PC-3 (cell line): ENCODE results near the gene GALK2. TPM values are rescaled to one million over a fixed set of nuclear protein-coding genes. Genes with fewer than 3 reads are reported as not detected.

Source experiments
- ATAC-seq: fragments of 200-7000 bp; cut with Tn5 transposase; 2 replicates; pipeline ENCODE4 v1.9.1; 2020; ENCODE audit warnings: mild to moderate bottlenecking, moderate library complexity
- BruUV-seq: library from RNA; stranded (reverse); fragments of 400-500 nt; replicated peaks from 2 replicates; lab custom pipeline; 2021; lab: Mats Ljungman, UMichigan
- CTCF ChIA-PET: fragments of 300-600 bp; sonication (Branson Sonifier 250); formaldehyde crosslinking; loops from one replicate; lab custom pipeline; 2022; ENCODE audit warnings: antibody characterized with exemption; lab: Charles Lee
- POLR2A ChIA-PET: fragments of 300-600 bp; sonication (Branson Sonifier 250); formaldehyde crosslinking; loops from one replicate; lab custom pipeline; 2022; ENCODE audit warnings: antibody characterized with exemption; ENCODE audit not compliant: unreplicated experiment; lab: Charles Lee
- DNase-seq: peaks from one replicate; pipeline ENCODE4 v3.0.0-alpha.2; 2015
- H2AFZ ChIP-seq: fragments of 300-600 bp; sonication (generic); 2 replicates; pipeline ENCODE4 v1.6.0; 2016; ENCODE audit warnings: antibody characterized with exemption, low read length
- H3F3A ChIP-seq: fragments of 300-600 bp; sonication (generic); one replicate; pipeline ENCODE4 v1.6.0; 2017; ENCODE audit warnings: antibody characterized with exemption, low read length, control low read depth, mild to moderate bottlenecking; ENCODE audit not compliant: unreplicated experiment
- H3K27ac ChIP-seq: fragments of 300-600 bp; sonication (generic); 2 replicates; pipeline ENCODE4 v1.5.1; 2016; ENCODE audit warnings: mild to moderate bottlenecking, low read length
- H3K27me3 ChIP-seq: fragments of 300-600 bp; sonication (generic); 2 replicates; pipeline ENCODE4 v1.6.1; 2016; ENCODE audit warnings: low read length, mixed read lengths
- H3K36me3 ChIP-seq: fragments of 300-600 bp; sonication (generic); 2 replicates; pipeline ENCODE4 v1.6.1; 2016; ENCODE audit warnings: low read depth, mixed run types, low read length, mixed read lengths
- H3K4me1 ChIP-seq: fragments of 300-600 bp; sonication (generic); 2 replicates; pipeline ENCODE4 v1.5.1; 2016; ENCODE audit warnings: low read length; ENCODE audit not compliant: insufficient read depth
- H3K4me2 ChIP-seq: fragments of 300-600 bp; sonication (generic); 2 replicates; pipeline ENCODE4 v1.6.0; 2016; ENCODE audit warnings: low read length
- H3K4me3 ChIP-seq: fragments of 300-600 bp; sonication (generic); 2 replicates; pipeline ENCODE4 v1.5.1; 2016; ENCODE audit warnings: mild to moderate bottlenecking, low read length, mixed read lengths
- H3K79me2 ChIP-seq: fragments of 300-600 bp; sonication (generic); 2 replicates; pipeline ENCODE4 v1.6.1; 2017; ENCODE audit warnings: low read length, mixed read lengths
- H3K9ac ChIP-seq: fragments of 300-600 bp; sonication (generic); 2 replicates; pipeline ENCODE4 v1.6.0; 2016; ENCODE audit warnings: mild to moderate bottlenecking, low read length
- H3K9me2 ChIP-seq: fragments of 300-600 bp; sonication (generic); replicated peaks from 2 replicates; pipeline ENCODE4 v1.6.1; 2016; ENCODE audit warnings: mixed run types, low read length, mixed read lengths
- H3K9me3 ChIP-seq: fragments of 300-600 bp; sonication (generic); 2 replicates; pipeline ENCODE4 v1.6.1; 2016; ENCODE audit warnings: low read length, mixed read lengths
- H4K20me1 ChIP-seq: fragments of 300-600 bp; sonication (generic); 2 replicates; pipeline ENCODE4 v1.6.1; 2016; ENCODE audit warnings: low read length, mixed read lengths
- EZH2 ChIP-seq: fragments of 300-600 bp; sonication (generic); IDR thresholded peaks from one replicate; pipeline ENCODE4 v1.6.1; 2017; ENCODE audit warnings: antibody characterized with exemption, mild to moderate bottlenecking, low read length; ENCODE audit not compliant: unreplicated experiment
- EZH2phosphoT487 ChIP-seq: fragments of 300-600 bp; sonication (generic); IDR thresholded peaks from 2 replicates; pipeline ENCODE4 v1.6.1; 2018; ENCODE audit warnings: mild to moderate bottlenecking, antibody characterized with exemption, low read length, borderline replicate concordance
- intact Hi-C: fragments of 100-400 bp; cut with micrococcal nuclease; formaldehyde crosslinking; loops from 2 replicates; pipeline ENCODE4 v1.9.0; 2023
- total RNA-seq: library from RNA; depleted of rRNA; stranded (reverse); fragments of >200 nt; gene quantifications from 2 replicates; pipeline ENCODE4 v1.2.3, GENCODE V29; 2014
- TF ChIP-seq, protein P1 (sequence below): fragments of 300-600 bp; sonication (generic); conservative IDR thresholded peaks from 2 replicates; pipeline ENCODE4 v1.5.1; 2017; ENCODE audit warnings: antibody characterized with exemption, low read depth, mild to moderate bottlenecking, low read length

Gene GALK2
- total RNA-seq, 1 experiment from 2014 or later, result 27.2 TPM

DNA sequence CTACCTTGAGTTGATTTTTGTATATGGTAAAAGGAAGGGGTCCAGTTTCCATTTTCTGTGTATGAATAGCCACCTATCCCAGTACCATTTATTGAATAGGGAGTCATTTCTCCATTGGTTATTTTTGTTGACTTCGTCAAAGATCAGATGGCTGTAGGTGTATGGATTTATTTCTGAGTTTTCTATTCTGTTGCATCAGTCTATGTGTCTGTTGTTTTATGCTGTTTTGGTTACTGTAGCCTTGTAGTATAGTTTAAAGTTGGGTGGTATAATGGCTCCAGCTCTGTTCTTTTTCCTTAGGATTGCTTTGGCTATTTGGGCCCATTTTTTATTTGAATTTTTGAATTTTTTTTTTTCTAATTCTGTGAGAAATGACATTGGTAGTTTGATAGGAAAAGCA, 127.5 kb downstream of the GALK2 start:
- no peaks in the 10 kb centered on the region for H3K27me3 ChIP-seq
- no peak overlapping the region for H3K27ac ChIP-seq
- ATAC-seq (no peak), DNase-seq (no peak)
- H2AFZ ChIP-seq, result no peak overlapping the region
- CTCF ChIA-PET, result no interaction called here
- H3K9me2 ChIP-seq, result no peaks in the 10 kb centered on the region
- no peaks in the 10 kb centered on the region for H4K20me1 ChIP-seq
- TF ChIP-seq EZH2 (no peak), EZH2phosphoT487 (no peak)
- TF ChIP-seq, protein P1, sequence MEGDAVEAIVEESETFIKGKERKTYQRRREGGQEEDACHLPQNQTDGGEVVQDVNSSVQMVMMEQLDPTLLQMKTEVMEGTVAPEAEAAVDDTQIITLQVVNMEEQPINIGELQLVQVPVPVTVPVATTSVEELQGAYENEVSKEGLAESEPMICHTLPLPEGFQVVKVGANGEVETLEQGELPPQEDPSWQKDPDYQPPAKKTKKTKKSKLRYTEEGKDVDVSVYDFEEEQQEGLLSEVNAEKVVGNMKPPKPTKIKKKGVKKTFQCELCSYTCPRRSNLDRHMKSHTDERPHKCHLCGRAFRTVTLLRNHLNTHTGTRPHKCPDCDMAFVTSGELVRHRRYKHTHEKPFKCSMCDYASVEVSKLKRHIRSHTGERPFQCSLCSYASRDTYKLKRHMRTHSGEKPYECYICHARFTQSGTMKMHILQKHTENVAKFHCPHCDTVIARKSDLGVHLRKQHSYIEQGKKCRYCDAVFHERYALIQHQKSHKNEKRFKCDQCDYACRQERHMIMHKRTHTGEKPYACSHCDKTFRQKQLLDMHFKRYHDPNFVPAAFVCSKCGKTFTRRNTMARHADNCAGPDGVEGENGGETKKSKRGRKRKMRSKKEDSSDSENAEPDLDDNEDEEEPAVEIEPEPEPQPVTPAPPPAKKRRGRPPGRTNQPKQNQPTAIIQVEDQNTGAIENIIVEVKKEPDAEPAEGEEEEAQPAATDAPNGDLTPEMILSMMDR, result no peak
- peaks cover 9% of the 10 kb centered on the region; the same call in 1 of the 2 replicates for H3K4me1 ChIP-seq
- intact Hi-C loops, result no loop called here
- no peak overlapping the region for H3K4me3 ChIP-seq
- POLR2A ChIA-PET, result no interaction called here
- no TSS peak for BruUV-seq
- no peak overlapping the region for H3K4me2 ChIP-seq
- H3K9me3 ChIP-seq, result no peaks in the 10 kb centered on the region
- no peaks in the 10 kb centered on the region for H3F3A ChIP-seq
- H3K36me3 ChIP-seq, result no peaks in the 10 kb centered on the region
- no peak overlapping the region for H3K9ac ChIP-seq
- H3K79me2 ChIP-seq, result no peaks in the 10 kb centered on the region

- intact Hi-C loops, result no loop called here
- H3K79me2 ChIP-seq, result no peaks in the 10 kb centered on the region
- H4K20me1 ChIP-seq, result no peaks in the 10 kb centered on the region
- H3K9me2 ChIP-seq, result no peaks in the 10 kb centered on the region
- no peaks in the 10 kb centered on the region for H3F3A ChIP-seq
- no TSS peak for BruUV-seq
- no peak overlapping the region for H3K9ac ChIP-seq
- peaks cover 9% of the 10 kb centered on the region; the same call in 1 of the 2 replicates for H3K4me1 ChIP-seq
- TF ChIP-seq EZH2phosphoT487 (no peak), EZH2 (no peak)
- TF ChIP-seq, protein P1, result no peak
- H3K4me3 ChIP-seq, result no peak overlapping the region
- ChIA-PET POLR2A (no interaction called here), CTCF (no interaction called here)
- peaks cover 3% of the 10 kb centered on the region; the same call in 1 of the 2 replicates for H3K36me3 ChIP-seq
- no peak overlapping the region for H3K4me2 ChIP-seq
- ATAC-seq, result no peak
- H3K27ac ChIP-seq, result no peak overlapping the region
- no peaks in the 10 kb centered on the region for H3K9me3 ChIP-seq
- no peaks in the 10 kb centered on the region for H3K27me3 ChIP-seq
- H2AFZ ChIP-seq, result no peak overlapping the region
- peak; percentile 6 for DNase-seq
These were observed 130.8 kb downstream of the GALK2 start for GRCh38 chr15:49300856-49301255.

DNA sequence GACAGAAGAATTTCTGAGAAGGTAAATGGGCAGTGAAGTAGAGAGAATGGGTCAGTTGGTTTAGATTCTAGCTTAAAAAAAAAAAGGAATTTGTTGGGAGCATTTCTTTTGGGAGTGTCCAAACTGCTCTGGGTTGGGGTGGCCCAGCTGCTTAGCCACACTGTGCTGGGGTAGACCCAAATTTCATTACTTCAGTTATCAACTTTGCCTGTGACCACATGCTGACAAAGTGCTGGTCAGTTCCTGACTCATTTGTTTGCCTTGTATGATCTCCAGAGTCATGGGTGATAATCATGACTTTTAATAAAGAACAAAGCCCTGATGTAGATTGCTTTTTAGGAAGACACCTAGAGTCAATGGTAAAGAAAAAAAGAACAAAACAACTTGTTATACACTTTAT, 131.5 kb downstream of the GALK2 start:
- DNase-seq, result peak; percentile 30
- POLR2A ChIA-PET, result no interaction called here

More for the DNA sequence above, 131.5 kb downstream of the GALK2 start:
- CTCF ChIA-PET, result no interaction called here
- TF ChIP-seq EZH2 (no peak), EZH2phosphoT487 (no peak)
- TF ChIP-seq, protein P1, result no peak
- H3F3A ChIP-seq, result no peaks in the 10 kb centered on the region
- H3K4me1 ChIP-seq, result peaks cover 9% of the 10 kb centered on the region; the same call in 1 of the 2 replicates
- intact Hi-C loops, result no loop called here
- H3K9me3 ChIP-seq, result no peaks in the 10 kb centered on the region
- H3K27ac ChIP-seq, result no peak overlapping the region
- no TSS peak for BruUV-seq
- ATAC-seq, result peak; percentile 38; the same call in 1 of the 2 replicates
- H2AFZ ChIP-seq, result no peak overlapping the region
- no peaks in the 10 kb centered on the region for H3K79me2 ChIP-seq
- no peaks in the 10 kb centered on the region for H4K20me1 ChIP-seq
- H3K4me2 ChIP-seq, result no peak overlapping the region
- no peak overlapping the region for H3K4me3 ChIP-seq
- H3K36me3 ChIP-seq, result peaks cover 3% of the 10 kb centered on the region; the same call in 1 of the 2 replicates
- H3K9ac ChIP-seq, result no peak overlapping the region
- H3K27me3 ChIP-seq, result no peaks in the 10 kb centered on the region
- no peaks in the 10 kb centered on the region for H3K9me2 ChIP-seq
